NCI-H2227 (cell line): ENCODE data around the gene TP53TG5.

ENCODE experiments used
- DNase-seq: peaks from one replicate; lab custom pipeline; 2025; ENCODE audit not compliant: unreplicated experiment; lab: John Stamatoyannopoulos, UW

TP53TG5 gene

GRCh38 chr20:45329497-45330319 lies 48.4 kb downstream of the TP53TG5 start:
- no peak for DNase-seq

- DNase-seq: no peak
Observed at GRCh38 chr20:45328451-45328850, 49.7 kb downstream of the TP53TG5 start.

- no peak for DNase-seq
Observed at GRCh38 chr20:45325371-45325770, 52.8 kb downstream of the TP53TG5 start.

GRCh38 chr20:45323731-45324130 lies 54.4 kb downstream of the TP53TG5 start:
- DNase-seq: no peak

GRCh38 chr20:45322952-45323383 lies 55.2 kb downstream of the TP53TG5 start:
- no peak for DNase-seq
